ENCODE results near the gene VPS37B.

The VPS37B gene

GRCh38 chr12:122847921-122848421, 48.0 kb downstream of the VPS37B start:
- Histone ChIP-seq H3K9ac (ENCODE audit: low read length) (no peak overlapping the region), H4K12ac (ENCODE audit: low read depth, low read length) (no peak overlapping the region), H3K14ac (ENCODE audit: low read length) (no peak overlapping the region), H3K27ac (ENCODE audit: low read depth, low read length) (no peak overlapping the region), H2BK5ac (ENCODE audit: low read depth, low read length, poor library complexity) (no peak overlapping the region), H2AK5ac (ENCODE audit: low read length) (no peak overlapping the region), H3K27me3 (ENCODE audit: insufficient read depth, low read length) (no peaks in the 10 kb centered on the region), H4K8ac (ENCODE audit: low read depth, low read length) (no peak overlapping the region), H2BK12ac (ENCODE audit: low read length) (no peak overlapping the region), H3K9me3 (ENCODE audit: insufficient read depth, low read depth, low read length) (no peaks in the 10 kb centered on the region), H3K79me1 (ENCODE audit: low read length) (peaks cover 3% of the 10 kb centered on the region), H3K23ac (ENCODE audit: low read length) (no peak overlapping the region), H3K4ac (ENCODE audit: low read depth, low read length) (no peak overlapping the region), H2AFZ (ENCODE audit: insufficient read depth, low read length, poor library complexity) (no peak overlapping the region), H4K91ac (ENCODE audit: low read depth, low read length) (no peak overlapping the region), H3K18ac (ENCODE audit: low read length) (no peak overlapping the region), H3K4me2 (ENCODE audit: low read length) (no peak overlapping the region), H3K4me1 (ENCODE audit: control insufficient read depth in 1 of 2, insufficient read depth in 2 of 2, low read length in 2 of 2) (peaks cover 0 to 10% of the 10 kb centered on the region in 2 experiments), H3K4me3 (ENCODE audit: low read depth, low read length) (no peak overlapping the region), H2BK120ac (ENCODE audit: insufficient read depth, low read length, poor library complexity) (no peak overlapping the region), H3K79me2 (ENCODE audit: control insufficient read depth, insufficient read depth, low read length, poor library complexity) (no peaks in the 10 kb centered on the region), H3K36me3 (ENCODE audit: control insufficient read depth in 1 of 2, insufficient read depth in 2 of 2, low read length in 2 of 2) (peaks cover 0 to 3% of the 10 kb centered on the region in 2 experiments)
- no peak for DNase-seq
- no CpG with 5 or more reads among the region's 16 CpGs for WGBS (ENCODE audit: extremely low coverage, insufficient coverage, insufficient read length)

DNA sequence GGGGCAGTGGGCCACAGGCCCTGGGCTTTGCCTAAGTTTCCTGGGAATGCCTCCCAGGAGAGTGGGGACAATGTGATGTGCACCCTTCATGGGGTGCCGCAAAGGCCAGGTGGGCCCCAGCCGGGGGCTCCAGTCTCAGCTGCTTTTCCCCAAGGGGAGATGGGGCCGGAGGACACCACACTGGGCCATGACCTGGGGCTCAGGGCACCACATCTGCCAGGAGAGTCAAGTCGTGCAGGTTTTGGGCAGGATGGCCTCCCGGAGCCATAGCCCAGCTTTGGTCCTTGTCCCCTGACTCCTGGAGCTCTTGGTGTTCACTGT, 48.4 kb downstream of the VPS37B start:
- WGBS (ENCODE audit: extremely low coverage, insufficient coverage, insufficient read length) = no CpG with 5 or more reads among the region's 5 CpGs
- H3K23ac ChIP-seq (ENCODE audit: low read length) = no peak overlapping the region

GRCh38 chr12:122846622-122847515, 49.1 kb downstream of the VPS37B start:
- Histone ChIP-seq H3K79me2 (ENCODE audit: control insufficient read depth, insufficient read depth, low read length, poor library complexity) (no peaks in the 10 kb centered on the region), H3K79me1 (ENCODE audit: low read length) (peaks cover 4% of the 10 kb centered on the region), H4K12ac (ENCODE audit: low read depth, low read length) (no peak overlapping the region), H3K4me3 (ENCODE audit: low read depth, low read length) (no peak overlapping the region), H3K4ac (ENCODE audit: low read depth, low read length) (no peak overlapping the region), H2BK12ac (ENCODE audit: low read length) (no peak overlapping the region), H2BK120ac (ENCODE audit: insufficient read depth, low read length, poor library complexity) (no peak overlapping the region), H3K23ac (ENCODE audit: low read length) (no peak overlapping the region), H3K9ac (ENCODE audit: low read length) (no peak overlapping the region), H3K14ac (ENCODE audit: low read length) (no peak overlapping the region), H2AK5ac (ENCODE audit: low read length) (no peak overlapping the region), H3K18ac (ENCODE audit: low read length) (no peak overlapping the region), H2AFZ (ENCODE audit: insufficient read depth, low read length, poor library complexity) (no peak overlapping the region), H3K4me2 (ENCODE audit: low read length) (no peak overlapping the region), H3K36me3 (ENCODE audit: control insufficient read depth in 1 of 2, insufficient read depth in 2 of 2, low read length in 2 of 2) (peaks cover 0 to 3% of the 10 kb centered on the region in 2 experiments), H2BK5ac (ENCODE audit: low read depth, low read length, poor library complexity) (no peak overlapping the region), H4K8ac (ENCODE audit: low read depth, low read length) (no peak overlapping the region), H3K27ac (ENCODE audit: low read depth, low read length) (no peak overlapping the region), H3K9me3 (ENCODE audit: insufficient read depth, low read depth, low read length) (no peaks in the 10 kb centered on the region), H3K27me3 (ENCODE audit: insufficient read depth, low read length) (no peaks in the 10 kb centered on the region), H4K91ac (ENCODE audit: low read depth, low read length) (no peak overlapping the region), H3K4me1 (ENCODE audit: control insufficient read depth in 1 of 2, insufficient read depth in 2 of 2, low read length in 2 of 2) (peaks cover 5 to 15% of the 10 kb centered on the region in 2 experiments)
- no peak for DNase-seq
- WGBS (ENCODE audit: extremely low coverage, insufficient coverage, insufficient read length) = no CpG with 5 or more reads among the region's 27 CpGs

More for the DNA sequence above, 48.4 kb downstream of the VPS37B start:
- H3K4me3 ChIP-seq (ENCODE audit: low read depth, low read length) = no peak overlapping the region
- no peak overlapping the region for H3K9ac ChIP-seq (ENCODE audit: low read length)
- no peak overlapping the region for H3K27ac ChIP-seq (ENCODE audit: low read depth, low read length)
- H3K4ac ChIP-seq (ENCODE audit: low read depth, low read length) = no peak overlapping the region
- H2BK5ac ChIP-seq (ENCODE audit: low read depth, low read length, poor library complexity) = no peak overlapping the region
- H2AK5ac ChIP-seq (ENCODE audit: low read length) = no peak overlapping the region
- peaks cover 3% of the 10 kb centered on the region for H3K79me1 ChIP-seq (ENCODE audit: low read length)
- H3K14ac ChIP-seq (ENCODE audit: low read length) = no peak overlapping the region
- no peak overlapping the region for H4K12ac ChIP-seq (ENCODE audit: low read depth, low read length)
- H2BK120ac ChIP-seq (ENCODE audit: insufficient read depth, low read length, poor library complexity) = no peak overlapping the region
- H3K9me3 ChIP-seq (ENCODE audit: insufficient read depth, low read depth, low read length) = no peaks in the 10 kb centered on the region
- H3K18ac ChIP-seq (ENCODE audit: low read length) = no peak overlapping the region
- H3K4me1 ChIP-seq (ENCODE audit: control insufficient read depth in 1 of 2, insufficient read depth in 2 of 2, low read length in 2 of 2) = peaks cover 2 to 12% of the 10 kb centered on the region in 2 experiments
- no peaks in the 10 kb centered on the region for H3K27me3 ChIP-seq (ENCODE audit: insufficient read depth, low read length)
- H2AFZ ChIP-seq (ENCODE audit: insufficient read depth, low read length, poor library complexity) = no peak overlapping the region
- no peaks in the 10 kb centered on the region for H3K79me2 ChIP-seq (ENCODE audit: control insufficient read depth, insufficient read depth, low read length, poor library complexity)
- no peak overlapping the region for H2BK12ac ChIP-seq (ENCODE audit: low read length)
- no peak overlapping the region for H3K4me2 ChIP-seq (ENCODE audit: low read length)
- no peak overlapping the region for H4K91ac ChIP-seq (ENCODE audit: low read depth, low read length)
- peaks cover 0 to 3% of the 10 kb centered on the region in 2 experiments for H3K36me3 ChIP-seq (ENCODE audit: control insufficient read depth in 1 of 2, insufficient read depth in 2 of 2, low read length in 2 of 2)
- DNase-seq = no peak
- no peak overlapping the region for H4K8ac ChIP-seq (ENCODE audit: low read depth, low read length)

DNA sequence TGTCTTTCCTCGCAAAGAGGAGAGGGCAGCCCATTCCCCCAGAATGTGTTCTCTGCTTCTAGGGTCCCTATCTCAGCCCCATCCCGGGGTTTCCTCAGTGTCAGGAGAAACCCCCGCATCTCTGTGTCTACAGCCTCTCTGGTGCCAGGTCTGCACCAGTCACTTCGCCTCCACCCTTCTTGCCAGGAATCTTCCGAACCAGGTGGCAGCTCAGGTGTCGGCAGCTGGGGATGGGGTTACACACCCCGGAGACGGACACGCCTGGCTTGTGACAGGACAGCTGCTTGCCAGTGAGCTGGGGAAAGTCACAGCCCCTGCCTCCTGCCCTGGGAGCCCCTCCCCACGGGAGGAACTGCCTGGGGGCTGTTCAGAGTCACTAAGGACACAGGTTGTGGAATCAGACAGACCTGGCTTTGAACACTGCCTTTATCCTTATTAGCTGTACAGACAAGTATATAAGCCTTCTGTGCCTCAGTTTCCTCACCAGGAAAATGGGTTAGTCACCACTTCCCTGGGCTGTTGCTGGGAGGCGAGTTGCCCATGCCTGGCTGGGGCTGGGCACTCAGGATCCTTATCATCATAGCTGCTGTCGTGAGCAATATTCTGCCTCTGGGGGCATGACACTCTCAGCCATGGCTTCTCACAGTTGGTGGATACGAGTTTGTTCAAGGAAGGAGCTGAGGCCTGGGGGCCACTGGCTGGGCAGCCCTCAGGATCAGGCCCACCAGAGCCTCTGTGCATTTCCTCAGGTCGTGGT, 49.9 kb downstream of the VPS37B start:
- Histone ChIP-seq H4K12ac (ENCODE audit: low read depth, low read length) (no peak overlapping the region), H2BK120ac (ENCODE audit: insufficient read depth, low read length, poor library complexity) (no peak overlapping the region), H3K36me3 (ENCODE audit: control insufficient read depth in 1 of 2, insufficient read depth in 2 of 2, low read length in 2 of 2) (peaks cover 0 to 2% of the 10 kb centered on the region in 2 experiments), H3K27me3 (ENCODE audit: insufficient read depth, low read length) (no peaks in the 10 kb centered on the region), H2BK5ac (ENCODE audit: low read depth, low read length, poor library complexity) (no peak overlapping the region), H3K23ac (ENCODE audit: low read length) (no peak overlapping the region), H2AFZ (ENCODE audit: insufficient read depth, low read length, poor library complexity) (no peak overlapping the region), H4K8ac (ENCODE audit: low read depth, low read length) (no peak overlapping the region), H3K18ac (ENCODE audit: low read length) (no peak overlapping the region), H3K4me3 (ENCODE audit: low read depth, low read length) (no peak overlapping the region), H2BK12ac (ENCODE audit: low read length) (no peak overlapping the region), H3K4me1 (ENCODE audit: control insufficient read depth in 1 of 2, insufficient read depth in 2 of 2, low read length in 2 of 2) (peaks cover 13 to 22% of the 10 kb centered on the region in 2 experiments), H3K79me2 (ENCODE audit: control insufficient read depth, insufficient read depth, low read length, poor library complexity) (no peaks in the 10 kb centered on the region), H2AK5ac (ENCODE audit: low read length) (no peak overlapping the region), H3K4me2 (ENCODE audit: low read length) (no peak overlapping the region), H3K14ac (ENCODE audit: low read length) (no peak overlapping the region), H3K9me3 (ENCODE audit: insufficient read depth, low read depth, low read length) (no peaks in the 10 kb centered on the region), H4K91ac (ENCODE audit: low read depth, low read length) (no peak overlapping the region), H3K79me1 (ENCODE audit: low read length) (peaks cover 7% of the 10 kb centered on the region), H3K4ac (ENCODE audit: low read depth, low read length) (no peak overlapping the region), H3K9ac (ENCODE audit: low read length) (no peak overlapping the region), H3K27ac (ENCODE audit: low read depth, low read length) (no peak overlapping the region)
- peak in 1 of 2 donors; percentile 39 for DNase-seq
- WGBS (ENCODE audit: extremely low coverage, insufficient coverage, insufficient read length) = no CpG with 5 or more reads among the region's 14 CpGs
